AG04450 (cell line): ENCODE results near the gene PROX2. TPM values are rescaled to one million over a fixed set of nuclear protein-coding genes. Genes with fewer than 3 reads are reported as not detected.
A peak's percentile ranks its signal among the peaks of the same experiment; 100 is the strongest.

Experiments used
- CTCF ChIA-PET: fragments of 300-600, 350-600 bp; formaldehyde crosslinking; extraction: SDS; loops from one replicate; lab custom pipeline; 2022; ENCODE audit warnings: antibody characterized with exemption, inconsistent platforms; lab: Charles Lee
- POLR2A ChIA-PET: fragments of 350-600 bp; formaldehyde crosslinking; extraction: SDS; loops from one replicate; lab custom pipeline; 2021; ENCODE audit warnings: antibody characterized with exemption, inconsistent platforms; lab: Yijun Ruan, JAX
- DNase-seq: peaks from one replicate; pipeline ENCODE4 v3.0.0-alpha.2; 2011; ENCODE audit warnings: low read depth, low spot score
- H3K27ac ChIP-seq: one replicate; pipeline ENCODE4 v1.5.1; 2012; ENCODE audit warnings: low read depth, low read length, control low read depth
- H3K27me3 ChIP-seq: one replicate; pipeline ENCODE4 v1.6.0; 2012; ENCODE audit warnings: low read length; ENCODE audit not compliant: control insufficient read depth, insufficient read depth
- H3K4me3 ChIP-seq: 2 replicates; pipeline ENCODE4 v1.5.1; 2011; ENCODE audit warnings: mild to moderate bottlenecking, low read depth, low read length, control low read depth
- H3K9me3 ChIP-seq: 2 replicates; pipeline ENCODE4 v1.5.1; 2012; ENCODE audit warnings: low read length; ENCODE audit not compliant: control insufficient read depth, insufficient read depth
- CTCF ChIP-seq: IDR thresholded peaks from 2 replicates; pipeline ENCODE4 v1.5.1; 2011; ENCODE audit warnings: low read depth, low read length, control low read depth, inconsistent platforms
- polyA plus RNA-seq: library from polyadenylated mRNA; depleted of rRNA; stranded (reverse); fragments of >200 nt; gene quantifications from 2 replicates; pipeline ENCODE4 v1.2.3, GENCODE V29; 2011

The PROX2 gene
- polyA plus RNA-seq, 1 experiment = not detected

- DNase-seq = no peak
- POLR2A ChIA-PET = no interaction called here
- Histone ChIP-seq H3K4me3 (no peak overlapping the region), H3K9me3 (no peaks in the 10 kb centered on the region), H3K27ac (no peak overlapping the region), H3K27me3 (peaks cover 6% of the 10 kb centered on the region)
- CTCF ChIA-PET = interaction anchor here (1.5 to 9.4 kb wide), 4 partner anchors 17 to 225 kb away, joined by 3 to 227 read pairs (median 90); partner anchors contain the start of genes DLST and PROX2
- no peak for TF ChIP-seq CTCF
Observed at GRCh38 chr14:74864198-74864597, 11.7 kb downstream of the PROX2 start.

GRCh38 chr14:74863274-74863673 lies 12.7 kb downstream of the PROX2 start:
- H3K27me3 ChIP-seq = peaks cover 6% of the 10 kb centered on the region
- ChIA-PET CTCF (interaction anchor here (1.7 to 9.4 kb wide), 4 partner anchors 10 to 225 kb away, joined by 7 to 227 read pairs (median 114); partner anchors contain the start of genes DLST and PROX2), POLR2A (interaction anchor here (1.1 kb wide), 1 partner anchor 26 kb away, joined by 4 read pairs; no protein-coding TSS in a partner anchor)
- no peak for DNase-seq
- no peaks in the 10 kb centered on the region for H3K9me3 ChIP-seq
- no peak for TF ChIP-seq CTCF
- no peak overlapping the region for H3K27ac ChIP-seq
- no peak overlapping the region for H3K4me3 ChIP-seq

GRCh38 chr14:74861734-74862090 lies 14.2 kb downstream of the PROX2 start:
- H3K27me3 ChIP-seq = peaks cover 6% of the 10 kb centered on the region
- H3K9me3 ChIP-seq = no peaks in the 10 kb centered on the region
- POLR2A ChIA-PET = interaction anchor here (1.6 kb wide), 1 partner anchor 21 kb away, joined by 6 read pairs; no protein-coding TSS in a partner anchor
- H3K4me3 ChIP-seq = no peak overlapping the region
- no peak for TF ChIP-seq CTCF
- CTCF ChIA-PET = interaction anchor here (0.5 to 9.4 kb wide), 36 partner anchors 9 to 1836 kb away, joined by 3 to 227 read pairs (median 6); partner anchors contain the start of genes DLST, EIF2B2 and PROX2
- no peak for DNase-seq
- H3K27ac ChIP-seq = no peak overlapping the region

- TF ChIP-seq CTCF = peak; percentile 86
- ChIA-PET CTCF (interaction anchor here (0.6 to 9.4 kb wide), 53 partner anchors 8 to 1835 kb away, joined by 3 to 227 read pairs (median 4); partner anchors contain the start of genes DLST, EIF2B2, PROX2 and RPS6KL1), POLR2A (interaction anchor here (0.5 to 1.6 kb wide), 6 partner anchors 17 to 74 kb away, joined by 4 to 11 read pairs (median 6); no protein-coding TSS in a partner anchor)
- peak; percentile 57 for DNase-seq
- peaks cover 4% of the 10 kb centered on the region for H3K27me3 ChIP-seq
- no peaks in the 10 kb centered on the region for H3K9me3 ChIP-seq
- no peak overlapping the region for H3K27ac ChIP-seq
- no peak overlapping the region for H3K4me3 ChIP-seq
Observed at GRCh38 chr14:74860899-74861733, 14.8 kb downstream of the PROX2 start.
